Duodenal mucosa (tissue), 2 donors: ENCODE results near the gene GID8.

Experiments used
- H3K27ac ChIP-seq: one replicate; pipeline ENCODE4 v1.7.0; 2013; ENCODE audit warnings: low read depth, low read length
- H3K27me3 ChIP-seq, 2 donors: one replicate each; pipeline ENCODE4 v1.7.0; 2013; ENCODE audit warnings: low read length in 2 of 2, control low read depth in 1 of 2; ENCODE audit not compliant: insufficient read depth in 2 of 2, control insufficient read depth in 1 of 2
- H3K36me3 ChIP-seq, 2 donors: one replicate each; pipeline ENCODE4 v1.7.0; 2013; ENCODE audit warnings: low read length in 2 of 2, control low read depth in 1 of 2; ENCODE audit not compliant: insufficient read depth in 2 of 2, control insufficient read depth in 1 of 2
- H3K4me1 ChIP-seq, 2 donors: one replicate each; pipeline ENCODE4 v1.7.0; 2013; ENCODE audit warnings: low read length in 2 of 2, control low read depth in 1 of 2; ENCODE audit not compliant: insufficient read depth in 2 of 2, control insufficient read depth in 1 of 2
- H3K4me3 ChIP-seq, 2 donors: one replicate each; pipeline ENCODE4 v1.7.0; 2013; ENCODE audit warnings: low read length in 2 of 2, low read depth in 1 of 2
- H3K9ac ChIP-seq, 2 donors: one replicate each; pipeline ENCODE4 v1.7.0; 2013; ENCODE audit warnings: low read length in 2 of 2, low read depth in 1 of 2
- H3K9me3 ChIP-seq, 2 donors: one replicate each; pipeline ENCODE4 v1.7.0; 2013; ENCODE audit warnings: low read length in 2 of 2, control low read depth in 1 of 2; ENCODE audit not compliant: control insufficient read depth in 1 of 2

Gene GID8

GRCh38 chr20:62962891-62963613, 25.1 kb downstream of the GID8 start:
- Histone ChIP-seq H3K27ac (no peak overlapping the region), H3K9me3 (no peaks in the 10 kb centered on the region), H3K4me3 (no peak overlapping the region), H3K36me3 (peaks cover 0 to under 1% of the 10 kb centered on the region in 2 donors), H3K27me3 (no peaks in the 10 kb centered on the region), H3K4me1 (no peaks in the 10 kb centered on the region), H3K9ac (no peak overlapping the region)

GRCh38 chr20:62963614-62964397, 25.9 kb downstream of the GID8 start:
- H3K36me3 ChIP-seq: no peaks in the 10 kb centered on the region
- no peak overlapping the region for H3K27ac ChIP-seq
- peaks cover 0 to 3% of the 10 kb centered on the region in 2 donors for H3K27me3 ChIP-seq
- no peaks in the 10 kb centered on the region for H3K9me3 ChIP-seq
- H3K4me3 ChIP-seq: no peak overlapping the region
- H3K4me1 ChIP-seq: no peaks in the 10 kb centered on the region
- H3K9ac ChIP-seq: no peak overlapping the region

- Histone ChIP-seq H3K36me3 (no peaks in the 10 kb centered on the region), H3K9me3 (no peaks in the 10 kb centered on the region), H3K4me1 (no peaks in the 10 kb centered on the region), H3K9ac (no peak overlapping the region), H3K4me3 (no peak overlapping the region), H3K27ac (no peak overlapping the region), H3K27me3 (peaks cover 0 to 7% of the 10 kb centered on the region in 2 donors)
Observed at GRCh38 chr20:62964700-62965099, 26.8 kb downstream of the GID8 start.

GRCh38 chr20:62965363-62965771, 27.4 kb downstream of the GID8 start:
- Histone ChIP-seq H3K9ac (no peak overlapping the region), H3K36me3 (no peaks in the 10 kb centered on the region), H3K4me1 (no peaks in the 10 kb centered on the region), H3K4me3 (no peak overlapping the region), H3K27me3 (peaks cover 0 to 7% of the 10 kb centered on the region in 2 donors), H3K9me3 (no peaks in the 10 kb centered on the region), H3K27ac (no peak overlapping the region)

- no peak overlapping the region for H3K27ac ChIP-seq
- H3K4me1 ChIP-seq: no peaks in the 10 kb centered on the region
- H3K36me3 ChIP-seq: no peaks in the 10 kb centered on the region
- peaks cover 5 to 7% of the 10 kb centered on the region in 2 donors for H3K27me3 ChIP-seq
- H3K9me3 ChIP-seq: no peaks in the 10 kb centered on the region
- no peak overlapping the region for H3K4me3 ChIP-seq
- no peak overlapping the region for H3K9ac ChIP-seq
Observed at GRCh38 chr20:62966212-62967148, 28.5 kb downstream of the GID8 start.

GRCh38 chr20:62967149-62967501, 29.2 kb downstream of the GID8 start:
- H3K36me3 ChIP-seq: no peaks in the 10 kb centered on the region
- peaks cover 7% of the 10 kb centered on the region in 2 donors for H3K27me3 ChIP-seq
- H3K4me1 ChIP-seq: peaks cover 0 to under 1% of the 10 kb centered on the region in 2 donors
- no peak overlapping the region for H3K9ac ChIP-seq
- no peak overlapping the region for H3K27ac ChIP-seq
- H3K9me3 ChIP-seq: no peaks in the 10 kb centered on the region
- no peak overlapping the region for H3K4me3 ChIP-seq

- Histone ChIP-seq H3K4me3 (no peak overlapping the region), H3K4me1 (peaks cover 4 to 7% of the 10 kb centered on the region in 2 donors), H3K27me3 (peaks cover 10 to 13% of the 10 kb centered on the region in 2 donors), H3K27ac (no peak overlapping the region), H3K9me3 (no peaks in the 10 kb centered on the region), H3K9ac (no peak overlapping the region), H3K36me3 (no peaks in the 10 kb centered on the region)
Observed at GRCh38 chr20:62967628-62968351, 29.8 kb downstream of the GID8 start.

- no peak overlapping the region for H3K9ac ChIP-seq
- H3K4me3 ChIP-seq: no peak overlapping the region
- H3K27ac ChIP-seq: no peak overlapping the region
- no peaks in the 10 kb centered on the region for H3K9me3 ChIP-seq
- no peaks in the 10 kb centered on the region for H3K36me3 ChIP-seq
- peaks cover 7 to 10% of the 10 kb centered on the region in 2 donors for H3K4me1 ChIP-seq
- peaks cover 18 to 20% of the 10 kb centered on the region in 2 donors for H3K27me3 ChIP-seq
Observed at GRCh38 chr20:62968378-62969178, 30.6 kb downstream of the GID8 start.

- Histone ChIP-seq H3K36me3 (no peaks in the 10 kb centered on the region), H3K9me3 (no peaks in the 10 kb centered on the region), H3K4me3 (no peak overlapping the region), H3K4me1 (peaks cover 7 to 10% of the 10 kb centered on the region in 2 donors), H3K27me3 (peaks cover 23 to 24% of the 10 kb centered on the region in 2 donors), H3K27ac (no peak overlapping the region), H3K9ac (no peak overlapping the region)
Observed at GRCh38 chr20:62969179-62969760, 31.3 kb downstream of the GID8 start.
